IPS-18a (cell line): ENCODE measurements around the gene IFT25.

Experiments used
- H3K27ac ChIP-seq: one replicate; pipeline ENCODE4 v1.5.1; 2013; ENCODE audit warnings: low read length
- H3K27me3 ChIP-seq: one replicate; pipeline ENCODE4 v1.6.1; 2013; ENCODE audit warnings: mild to moderate bottlenecking, low read length; ENCODE audit not compliant: control insufficient read depth, insufficient read depth
- H3K36me3 ChIP-seq: one replicate; pipeline ENCODE4 v1.6.1; 2013; ENCODE audit warnings: low read depth, low read length; ENCODE audit not compliant: control insufficient read depth
- H3K4me1 ChIP-seq: one replicate; pipeline ENCODE4 v1.6.1; 2013; ENCODE audit warnings: low read depth, low read length; ENCODE audit not compliant: control insufficient read depth
- H3K4me3 ChIP-seq: one replicate; pipeline ENCODE4 v1.5.1; 2013; ENCODE audit warnings: low read length
- H3K9ac ChIP-seq: one replicate; pipeline ENCODE4 v1.6.1; 2013; ENCODE audit warnings: mild to moderate bottlenecking, low read length, moderate library complexity
- H3K9me3 ChIP-seq: one replicate; pipeline ENCODE4 v1.6.1; 2013; ENCODE audit warnings: low read depth, low read length; ENCODE audit not compliant: control insufficient read depth

The IFT25 gene

GRCh38 chr1:53911442-53911841, 34.1 kb downstream of the IFT25 start:
- no peak overlapping the region for H3K9ac ChIP-seq
- H3K27me3 ChIP-seq, result no peaks in the 10 kb centered on the region
- H3K27ac ChIP-seq, result no peak overlapping the region
- peaks cover 22% of the 10 kb centered on the region for H3K4me1 ChIP-seq
- no peaks in the 10 kb centered on the region for H3K9me3 ChIP-seq
- H3K4me3 ChIP-seq, result no peak overlapping the region
- no peaks in the 10 kb centered on the region for H3K36me3 ChIP-seq

GRCh38 chr1:53909946-53910345, 35.6 kb downstream of the IFT25 start:
- H3K4me3 ChIP-seq, result no peak overlapping the region
- peaks cover 21% of the 10 kb centered on the region for H3K4me1 ChIP-seq

GRCh38 chr1:53906121-53906520, 39.4 kb downstream of the IFT25 start:
- Histone ChIP-seq H3K36me3 (no peaks in the 10 kb centered on the region), H3K9me3 (no peaks in the 10 kb centered on the region), H3K4me3 (no peak overlapping the region), H3K27ac (no peak overlapping the region), H3K9ac (no peak overlapping the region), H3K27me3 (no peaks in the 10 kb centered on the region), H3K4me1 (no peaks in the 10 kb centered on the region)

More at GRCh38 chr1:53909946-53910345, 35.6 kb downstream of the IFT25 start:
- no peaks in the 10 kb centered on the region for H3K36me3 ChIP-seq
- no peaks in the 10 kb centered on the region for H3K9me3 ChIP-seq
- no peak overlapping the region for H3K9ac ChIP-seq
- no peak overlapping the region for H3K27ac ChIP-seq
- H3K27me3 ChIP-seq, result no peaks in the 10 kb centered on the region

GRCh38 chr1:53905509-53905908, 40.0 kb downstream of the IFT25 start:
- Histone ChIP-seq H3K27me3 (no peaks in the 10 kb centered on the region), H3K36me3 (no peaks in the 10 kb centered on the region), H3K4me1 (no peaks in the 10 kb centered on the region), H3K27ac (no peak overlapping the region), H3K4me3 (no peak overlapping the region), H3K9ac (no peak overlapping the region), H3K9me3 (no peaks in the 10 kb centered on the region)

GRCh38 chr1:53902235-53903138, 43.0 kb downstream of the IFT25 start:
- H3K9me3 ChIP-seq, result no peaks in the 10 kb centered on the region
- H3K4me3 ChIP-seq, result no peak overlapping the region
- no peaks in the 10 kb centered on the region for H3K4me1 ChIP-seq
- H3K27me3 ChIP-seq, result no peaks in the 10 kb centered on the region
- H3K27ac ChIP-seq, result no peak overlapping the region
- no peak overlapping the region for H3K9ac ChIP-seq
- no peaks in the 10 kb centered on the region for H3K36me3 ChIP-seq

- Histone ChIP-seq H3K9ac (no peak overlapping the region), H3K36me3 (no peaks in the 10 kb centered on the region), H3K27ac (no peak overlapping the region), H3K4me1 (no peaks in the 10 kb centered on the region), H3K27me3 (no peaks in the 10 kb centered on the region), H3K4me3 (no peak overlapping the region), H3K9me3 (no peaks in the 10 kb centered on the region)
Measured at GRCh38 chr1:53899708-53900107, 45.8 kb downstream of the IFT25 start.

- H3K9ac ChIP-seq, result no peak overlapping the region
- no peaks in the 10 kb centered on the region for H3K4me1 ChIP-seq
- no peak overlapping the region for H3K27ac ChIP-seq
- H3K9me3 ChIP-seq, result no peaks in the 10 kb centered on the region
- H3K27me3 ChIP-seq, result no peaks in the 10 kb centered on the region
- H3K4me3 ChIP-seq, result no peak overlapping the region
- no peaks in the 10 kb centered on the region for H3K36me3 ChIP-seq
Measured at GRCh38 chr1:53899206-53899628, 46.3 kb downstream of the IFT25 start.

GRCh38 chr1:53896635-53897229, 48.8 kb downstream of the IFT25 start:
- Histone ChIP-seq H3K9ac (no peak overlapping the region), H3K9me3 (no peaks in the 10 kb centered on the region), H3K27ac (no peak overlapping the region), H3K36me3 (no peaks in the 10 kb centered on the region), H3K4me3 (no peak overlapping the region), H3K4me1 (no peaks in the 10 kb centered on the region), H3K27me3 (no peaks in the 10 kb centered on the region)

- Histone ChIP-seq H3K9ac (no peak overlapping the region), H3K4me3 (no peak overlapping the region), H3K27ac (no peak overlapping the region), H3K27me3 (no peaks in the 10 kb centered on the region), H3K9me3 (no peaks in the 10 kb centered on the region), H3K36me3 (no peaks in the 10 kb centered on the region), H3K4me1 (no peaks in the 10 kb centered on the region)
Measured at GRCh38 chr1:53895421-53895820, 50.1 kb downstream of the IFT25 start.

- Histone ChIP-seq H3K9me3 (no peaks in the 10 kb centered on the region), H3K4me1 (peaks cover 3% of the 10 kb centered on the region), H3K27ac (no peak overlapping the region)
Measured at GRCh38 chr1:53894644-53895043, 50.9 kb downstream of the IFT25 start.

GRCh38 chr1:53893999-53894636, 51.4 kb downstream of the IFT25 start, which contains the start of gene DIO1:
Gene DIO1 (plus strand): TSS chr1:53894187. CDS start chr1:53894211, 24 bp downstream.
- no peaks in the 10 kb centered on the region for H3K9me3 ChIP-seq
- peaks cover 3% of the 10 kb centered on the region for H3K4me1 ChIP-seq
- no peaks in the 10 kb centered on the region for H3K27me3 ChIP-seq
- H3K9ac ChIP-seq, result no peak within 1 kb of the TSS
- no peaks in the 10 kb centered on the region for H3K36me3 ChIP-seq
- H3K27ac ChIP-seq, result no peak within 1 kb of the TSS
- H3K4me3 ChIP-seq, result no peak within 1 kb of the TSS

More at GRCh38 chr1:53894644-53895043, 50.9 kb downstream of the IFT25 start:
- Histone ChIP-seq H3K36me3 (no peaks in the 10 kb centered on the region), H3K9ac (no peak overlapping the region), H3K4me3 (no peak overlapping the region), H3K27me3 (no peaks in the 10 kb centered on the region)
